SK-N-SH (cell line): ENCODE results near the gene RBM42. TPM values are rescaled to one million over a fixed set of nuclear protein-coding genes. Genes with fewer than 3 reads are reported as not detected.

ENCODE experiments used
- CTCF ChIA-PET: fragments of 300-600, 350-600 bp; formaldehyde crosslinking; extraction: SDS; loops from one replicate; lab custom pipeline; 2021; lab: Yijun Ruan, JAX
- POLR2A ChIA-PET: fragments of 350-600 bp; sonication (Branson Sonifier 250); formaldehyde crosslinking; extraction: SDS; loops from one replicate; lab custom pipeline; 2020; ENCODE audit warnings: antibody characterized with exemption, inconsistent platforms; lab: Yijun Ruan, JAX
- DNase-seq: peaks from one replicate; pipeline ENCODE4 v3.0.0; 2012
- H2AFZ ChIP-seq: fragments of 200-600 bp; sonication (generic); 2 replicates; pipeline ENCODE4 v1.8.1; 2016; ENCODE audit warnings: antibody characterized with exemption, mild to moderate bottlenecking, low read depth
- H3F3A ChIP-seq: fragments of 200-600 bp; sonication (generic); replicated peaks from 2 replicates; pipeline ENCODE3; 2016; ENCODE audit warnings: antibody characterized with exemption, mild to moderate bottlenecking; ENCODE audit not compliant: insufficient read depth
- H3K27ac ChIP-seq, 2 experiments: fragments of 200-500 bp in 1 of 2; fragments of 200-600 bp in 1 of 2; sonication (Bioruptor generic) in 1 of 2; sonication (generic), shearing (Covaris generic) in 1 of 2; 2 replicates each; pipeline versions ENCODE4 v1.5.1 to v1.6.1; 2014 to 2016; ENCODE audit warnings: low read depth in 2 of 2, inconsistent platforms in 1 of 2, low read length in 1 of 2, mild to moderate bottlenecking in 1 of 2, mixed read lengths in 1 of 2
- H3K27me3 ChIP-seq: fragments of 200-600 bp; sonication (generic), shearing (Covaris generic); 2 replicates; pipeline ENCODE4 v1.6.1; 2016; ENCODE audit warnings: mixed run types; ENCODE audit not compliant: insufficient read depth
- H3K36me3 ChIP-seq, 2 experiments: fragments of 200-500 bp in 1 of 2; fragments of 200-600 bp in 1 of 2; sonication (Bioruptor generic) in 1 of 2; sonication (generic) in 1 of 2; replicated peaks in 1 of 2; 2 replicates each; pipeline versions ENCODE3 to v1.5.1; 2014 to 2016; ENCODE audit warnings: low read length in 1 of 2, mild to moderate bottlenecking in 1 of 2; ENCODE audit not compliant: insufficient read depth in 2 of 2, control insufficient read depth in 1 of 2
- H3K4me1 ChIP-seq, 2 experiments: fragments of 200-500 bp in 1 of 2; fragments of 200-600 bp in 1 of 2; sonication (Bioruptor generic) in 1 of 2; sonication (generic), shearing (Covaris generic) in 1 of 2; 2 replicates each; pipeline versions ENCODE4 v1.5.1 to v1.6.1; 2014 to 2016; ENCODE audit warnings: low read depth in 1 of 2, low read length in 1 of 2, mixed run types in 1 of 2; ENCODE audit not compliant: insufficient read depth in 2 of 2, control insufficient read depth in 1 of 2
- H3K4me2 ChIP-seq: fragments of 200-600 bp; sonication (generic), shearing (Covaris generic); 2 replicates; pipeline ENCODE4 v1.6.1; 2017; ENCODE audit warnings: mixed run types
- H3K4me3 ChIP-seq, 2 experiments: fragments of 200-500 bp in 1 of 2; fragments of 200-600 bp in 1 of 2; sonication (Bioruptor generic) in 1 of 2; sonication (generic), shearing (Covaris generic) in 1 of 2; 2 replicates each; pipeline versions ENCODE4 v1.5.1 to v1.8.1; 2014 to 2016; ENCODE audit warnings: low read depth in 2 of 2, inconsistent platforms in 1 of 2, low read length in 1 of 2, mild to moderate bottlenecking in 1 of 2, mixed read lengths in 1 of 2, moderate library complexity in 1 of 2
- H3K79me2 ChIP-seq: fragments of 200-600 bp; sonication (generic); 2 replicates; pipeline ENCODE4 v1.8.1; 2017; ENCODE audit warnings: mild to moderate bottlenecking; ENCODE audit not compliant: insufficient read depth
- H3K9ac ChIP-seq: fragments of 200-600 bp; sonication (generic); 2 replicates; pipeline ENCODE4 v1.6.1; 2017; ENCODE audit warnings: mixed run types
- H3K9me2 ChIP-seq: fragments of 200-600 bp; sonication (generic); 2 replicates; pipeline ENCODE4 v1.6.1; 2017; ENCODE audit warnings: mixed run types
- H3K9me3 ChIP-seq: fragments of 200-600 bp; sonication (generic); 2 replicates; pipeline ENCODE4 v1.6.1; 2017; ENCODE audit warnings: mixed run types, mild to moderate bottlenecking, moderate library complexity
- H4K20me1 ChIP-seq: fragments of 200-600 bp; sonication (generic); 2 replicates; pipeline ENCODE4 v1.6.1; 2017; ENCODE audit warnings: mild to moderate bottlenecking, mixed run types; ENCODE audit not compliant: insufficient read depth
- CHD2 ChIP-seq: fragments of 150-350 bp; IDR thresholded peaks from 2 replicates; pipeline ENCODE4 v1.6.1; 2018; ENCODE audit warnings: low read length; ENCODE audit not compliant: partially characterized antibody
- ELF1 ChIP-seq: IDR thresholded peaks from 2 replicates; pipeline ENCODE4 v1.4.0; 2012
- EZH2phosphoT487 ChIP-seq: fragments of 200-600 bp; sonication (generic); IDR thresholded peaks from 2 replicates; pipeline ENCODE4 v1.6.1; 2017; ENCODE audit warnings: low read depth, mixed run types, mild to moderate bottlenecking, antibody characterized with exemption, moderate library complexity, borderline replicate concordance
- FOSL2 ChIP-seq: IDR thresholded peaks from 2 replicates; pipeline ENCODE4 v1.4.0; 2012; ENCODE audit warnings: low read depth, mild to moderate bottlenecking, moderate library complexity, borderline replicate concordance
- FOXJ3 ChIP-seq: sonication (generic); formaldehyde crosslinking; IDR thresholded peaks from 2 replicates; pipeline ENCODE4 v1.5.1; 2020; ENCODE audit warnings: mild to moderate bottlenecking, missing genetic modification reagents
- GABPA ChIP-seq: IDR thresholded peaks from 2 replicates; pipeline ENCODE4 v1.4.0; 2012; ENCODE audit warnings: low read depth, mild to moderate bottlenecking
- GATA2 ChIP-seq: sonication (generic); formaldehyde crosslinking; IDR thresholded peaks from 2 replicates; pipeline ENCODE4 v1.5.0; 2020; ENCODE audit warnings: mild to moderate bottlenecking, missing genetic modification reagents
- MXI1 ChIP-seq: IDR thresholded peaks from 2 replicates; pipeline ENCODE4 v1.6.1; 2012; ENCODE audit warnings: mild to moderate bottlenecking, low read depth, low read length, improper control_type of control experiment
- NFIC ChIP-seq: IDR thresholded peaks from 2 replicates; pipeline ENCODE4 v1.4.0; 2012; ENCODE audit warnings: borderline replicate concordance
- NRF1 ChIP-seq: IDR thresholded peaks from 2 replicates; pipeline ENCODE4 v1.6.1; 2012; ENCODE audit warnings: low read depth, mild to moderate bottlenecking, low read length
- POLR2AphosphoS5 ChIP-seq: IDR thresholded peaks from 2 replicates; pipeline ENCODE4 v1.6.1; 2012; ENCODE audit warnings: low read depth, low read length
- RCOR1 ChIP-seq: fragments of 150-350 bp; IDR thresholded peaks from 2 replicates; pipeline ENCODE4 v1.6.1; 2017; ENCODE audit warnings: antibody characterized with exemption, low read length
- RXRA ChIP-seq: IDR thresholded peaks from 2 replicates; pipeline ENCODE4 v1.4.0; 2012; ENCODE audit warnings: low read depth, mild to moderate bottlenecking, borderline replicate concordance
- SIN3A ChIP-seq: IDR thresholded peaks from 2 replicates; pipeline ENCODE4 v1.6.1; 2012; ENCODE audit warnings: low read depth, mild to moderate bottlenecking, low read length, moderate library complexity, borderline replicate concordance
- SMC3 ChIP-seq: IDR thresholded peaks from 2 replicates; pipeline ENCODE4 v1.6.1; 2012; ENCODE audit warnings: low read depth, low read length, improper control_type of control experiment
- TCF12 ChIP-seq: IDR thresholded peaks from 2 replicates; pipeline ENCODE4 v1.4.0; 2012
- TEAD4 ChIP-seq: IDR thresholded peaks from 2 replicates; pipeline ENCODE4 v1.4.0; 2012; ENCODE audit warnings: mild to moderate bottlenecking, borderline replicate concordance; ENCODE audit not compliant: insufficient read depth
- YY1 ChIP-seq: IDR thresholded peaks from 2 replicates; pipeline ENCODE4 v1.4.0; 2012; ENCODE audit warnings: low read depth, mild to moderate bottlenecking
- WGBS: methylation state at CpG from one replicate; pipeline ENCODE4 v1.1.6; 2017; ENCODE audit warnings: low lambda C conversion rate; 5-methylcytosine and 5-hydroxymethylcytosine counted together
- polyA plus RNA-seq, 3 experiments: library from polyadenylated mRNA; depleted of rRNA; stranded (reverse); fragments of >200 nt; gene quantifications; 2 replicates each; pipeline ENCODE4 v1.2.3, GENCODE V29; 2012
- TF ChIP-seq, protein P1 (sequence below): IDR thresholded peaks from 2 replicates; pipeline ENCODE4 v1.4.0; 2012; ENCODE audit warnings: low read depth
- TF ChIP-seq, protein P2 (sequence below): IDR thresholded peaks from 2 replicates; pipeline ENCODE4 v1.4.0; 2012; ENCODE audit warnings: low read depth, borderline replicate concordance
- TF ChIP-seq, protein P3 (sequence below): IDR thresholded peaks from 2 replicates; pipeline ENCODE4; 2012
- TF ChIP-seq, protein P4 (sequence below): fragments of 150-350 bp; IDR thresholded peaks from 2 replicates; pipeline ENCODE4 v1.6.1; 2017; ENCODE audit warnings: antibody characterized with exemption, low read length, low read depth, borderline replicate concordance

The RBM42 gene
- polyA plus RNA-seq, 1 of the 3 experiments (the other 2 are of a cell fraction), result 69.9 TPM

DNA sequence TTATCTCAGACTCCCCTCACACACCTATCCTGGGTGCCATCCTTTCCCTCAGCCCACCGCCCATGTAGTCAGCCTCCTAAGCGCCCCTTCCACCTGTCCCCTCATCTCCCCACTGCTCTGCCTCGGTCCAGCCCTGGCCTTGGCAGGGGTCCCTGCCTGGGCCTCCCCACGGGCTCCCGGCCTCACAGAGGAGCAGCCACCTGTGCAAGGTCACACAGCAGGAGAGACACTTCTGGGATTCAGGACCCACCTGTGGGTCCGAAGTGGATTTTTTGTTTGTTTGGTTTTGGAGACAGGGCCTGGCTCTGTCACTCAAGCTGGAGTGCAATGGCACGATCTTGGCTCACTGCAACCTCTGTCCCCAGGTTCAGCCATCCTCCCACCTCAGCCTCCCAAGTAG is 36.8 kb downstream of the RBM42 start:
- no peaks in the 10 kb centered on the region for H3K36me3 ChIP-seq
- ChIA-PET POLR2A (no interaction called here), CTCF (interaction anchor here (1.0 kb wide), 1 partner anchor 10 kb away, joined by 3 read pairs; no protein-coding TSS in a partner anchor)
- no peak overlapping the region for H3K9ac ChIP-seq
- H3K4me1 ChIP-seq, result no peaks in the 10 kb centered on the region
- no peaks in the 10 kb centered on the region for H4K20me1 ChIP-seq
- peaks cover 16% of the 10 kb centered on the region; the same call in 1 of the 2 replicates for H3K27me3 ChIP-seq
- no peak overlapping the region for H3K4me2 ChIP-seq
- no peak overlapping the region for H3K27ac ChIP-seq
- TF ChIP-seq YY1 (no peak), TCF12 (no peak), GABPA (no peak), GATA2 (CRISPR knock-in tag) (no peak), RXRA (no peak), SMC3 (no peak), NRF1 (no peak), POLR2AphosphoS5 (no peak), CHD2 (no peak), RCOR1 (no peak), NFIC (no peak)
- TF ChIP-seq, protein P1, sequence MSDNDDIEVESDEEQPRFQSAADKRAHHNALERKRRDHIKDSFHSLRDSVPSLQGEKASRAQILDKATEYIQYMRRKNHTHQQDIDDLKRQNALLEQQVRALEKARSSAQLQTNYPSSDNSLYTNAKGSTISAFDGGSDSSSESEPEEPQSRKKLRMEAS, result no peak
- TF ChIP-seq, protein P2, sequence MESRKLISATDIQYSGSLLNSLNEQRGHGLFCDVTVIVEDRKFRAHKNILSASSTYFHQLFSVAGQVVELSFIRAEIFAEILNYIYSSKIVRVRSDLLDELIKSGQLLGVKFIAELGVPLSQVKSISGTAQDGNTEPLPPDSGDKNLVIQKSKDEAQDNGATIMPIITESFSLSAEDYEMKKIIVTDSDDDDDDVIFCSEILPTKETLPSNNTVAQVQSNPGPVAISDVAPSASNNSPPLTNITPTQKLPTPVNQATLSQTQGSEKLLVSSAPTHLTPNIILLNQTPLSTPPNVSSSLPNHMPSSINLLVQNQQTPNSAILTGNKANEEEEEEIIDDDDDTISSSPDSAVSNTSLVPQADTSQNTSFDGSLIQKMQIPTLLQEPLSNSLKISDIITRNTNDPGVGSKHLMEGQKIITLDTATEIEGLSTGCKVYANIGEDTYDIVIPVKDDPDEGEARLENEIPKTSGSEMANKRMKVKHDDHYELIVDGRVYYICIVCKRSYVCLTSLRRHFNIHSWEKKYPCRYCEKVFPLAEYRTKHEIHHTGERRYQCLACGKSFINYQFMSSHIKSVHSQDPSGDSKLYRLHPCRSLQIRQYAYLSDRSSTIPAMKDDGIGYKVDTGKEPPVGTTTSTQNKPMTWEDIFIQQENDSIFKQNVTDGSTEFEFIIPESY, result no peak
- TF ChIP-seq, all 33 proteins: peak for 0
- no peaks in the 10 kb centered on the region for H3K9me3 ChIP-seq
- no peaks in the 10 kb centered on the region for H3K9me2 ChIP-seq
- H3F3A ChIP-seq, result no peaks in the 10 kb centered on the region
- H2AFZ ChIP-seq, result no peak overlapping the region
- no peak overlapping the region for H3K4me3 ChIP-seq
- 64% methylated on average over 6 of the region's 7 CpGs for WGBS
- no peaks in the 10 kb centered on the region for H3K79me2 ChIP-seq
- no peak for DNase-seq

DNA sequence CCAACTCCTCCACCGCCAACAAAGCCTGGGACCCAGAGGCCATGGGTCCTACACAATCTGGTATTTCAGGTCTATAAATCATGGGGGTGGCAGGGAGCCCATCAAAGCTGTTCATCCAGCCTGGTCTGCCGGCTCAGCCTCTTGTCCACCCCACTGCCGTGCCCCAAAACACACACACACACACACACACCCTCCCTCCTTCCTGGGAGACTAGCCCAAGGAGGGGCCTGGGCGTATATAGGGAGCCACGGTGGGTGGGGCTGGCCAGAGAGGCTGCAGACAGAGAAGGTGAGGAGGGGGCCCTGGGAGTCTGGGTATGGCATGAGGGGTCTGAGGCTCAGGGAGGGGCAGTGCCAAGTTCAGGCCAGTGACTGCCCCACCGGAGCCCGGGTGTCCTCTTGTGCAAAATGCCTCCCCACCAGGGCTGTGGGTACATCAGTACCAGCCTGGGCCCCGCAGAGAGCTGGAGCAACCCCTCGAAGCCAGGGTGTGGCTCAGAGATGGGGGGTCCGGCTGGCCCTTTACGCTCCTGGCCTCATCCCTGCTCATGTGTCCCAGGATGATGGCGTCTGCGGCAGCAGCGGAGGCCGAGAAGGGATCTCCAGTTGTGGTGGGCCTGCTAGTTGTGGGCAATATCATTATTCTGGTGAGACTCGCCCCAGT is 37.5 kb downstream of the RBM42 start, which contains the start of gene UPK1A:
Gene UPK1A (plus strand): TSS at position 267 of the 663 bp plus-strand sequence. CDS start 296 bp downstream, at position 563.
- Histone ChIP-seq H3K4me3 (no peak within 1 kb of the TSS), H3K9me2 (no peaks in the 10 kb centered on the region), H3K4me1 (no peaks in the 10 kb centered on the region), H3K27ac (no peak within 1 kb of the TSS), H3K36me3 (no peaks in the 10 kb centered on the region), H3K27me3 (peaks cover 16% of the 10 kb centered on the region; the same call in 1 of the 2 replicates), H3F3A (no peaks in the 10 kb centered on the region), H4K20me1 (no peaks in the 10 kb centered on the region), H3K4me2 (no peak within 1 kb of the TSS), H3K79me2 (no peaks in the 10 kb centered on the region), H3K9ac (no peak within 1 kb of the TSS), H3K9me3 (no peaks in the 10 kb centered on the region), H2AFZ (no peak within 1 kb of the TSS)
- POLR2A ChIA-PET, result no interaction called here
- 62% methylated on average over 14 of the region's 16 CpGs for WGBS
- no peak for DNase-seq
- CTCF ChIA-PET, result interaction anchor here (1.0 to 1.2 kb wide), 2 partner anchors 9 to 11 kb away, joined by 3 to 6 read pairs; no protein-coding TSS in a partner anchor
- TF ChIP-seq EZH2phosphoT487, result no peak
- TF ChIP-seq, protein P3, sequence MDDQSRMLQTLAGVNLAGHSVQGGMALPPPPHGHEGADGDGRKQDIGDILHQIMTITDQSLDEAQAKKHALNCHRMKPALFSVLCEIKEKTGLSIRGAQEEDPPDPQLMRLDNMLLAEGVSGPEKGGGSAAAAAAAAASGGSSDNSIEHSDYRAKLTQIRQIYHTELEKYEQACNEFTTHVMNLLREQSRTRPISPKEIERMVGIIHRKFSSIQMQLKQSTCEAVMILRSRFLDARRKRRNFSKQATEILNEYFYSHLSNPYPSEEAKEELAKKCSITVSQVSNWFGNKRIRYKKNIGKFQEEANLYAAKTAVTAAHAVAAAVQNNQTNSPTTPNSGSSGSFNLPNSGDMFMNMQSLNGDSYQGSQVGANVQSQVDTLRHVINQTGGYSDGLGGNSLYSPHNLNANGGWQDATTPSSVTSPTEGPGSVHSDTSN, result no peak
- no peak for TF ChIP-seq MXI1
- TF ChIP-seq, protein P1, result no peak
- TF ChIP-seq FOXJ3 (CRISPR knock-in tag), result no peak
- TF ChIP-seq SIN3A, result no peak
- no peak for TF ChIP-seq NRF1
- no peak for TF ChIP-seq RCOR1
- no peak for TF ChIP-seq NFIC
- TF ChIP-seq, protein P4, sequence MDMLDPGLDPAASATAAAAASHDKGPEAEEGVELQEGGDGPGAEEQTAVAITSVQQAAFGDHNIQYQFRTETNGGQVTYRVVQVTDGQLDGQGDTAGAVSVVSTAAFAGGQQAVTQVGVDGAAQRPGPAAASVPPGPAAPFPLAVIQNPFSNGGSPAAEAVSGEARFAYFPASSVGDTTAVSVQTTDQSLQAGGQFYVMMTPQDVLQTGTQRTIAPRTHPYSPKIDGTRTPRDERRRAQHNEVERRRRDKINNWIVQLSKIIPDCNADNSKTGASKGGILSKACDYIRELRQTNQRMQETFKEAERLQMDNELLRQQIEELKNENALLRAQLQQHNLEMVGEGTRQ, result no peak
- TF ChIP-seq GATA2 (CRISPR knock-in tag), result no peak
- no peak for TF ChIP-seq ELF1
- TF ChIP-seq FOSL2, result no peak
- TF ChIP-seq TEAD4, result no peak
